HFF-Myc (cell line): ENCODE measurements around the gene TM4SF18.

Experiments used
- DNase-seq: peaks from one replicate; pipeline ENCODE4 v3.0.0-alpha.2; 2011; ENCODE audit warnings: low read depth; ENCODE audit errors: extremely low read depth
- H3K4me3 ChIP-seq: replicated peaks from 2 replicates; pipeline ENCODE4 v1.5.1; 2011; ENCODE audit warnings: low read depth, mild to moderate bottlenecking, control low read depth, low read length
- TF ChIP-seq, protein P1 (sequence below): IDR thresholded peaks from 2 replicates; pipeline ENCODE4 v1.5.1; 2012; ENCODE audit warnings: mild to moderate bottlenecking, low read depth, low read length, control low read depth; ENCODE audit errors: missing control alignments

TM4SF18 gene

DNA sequence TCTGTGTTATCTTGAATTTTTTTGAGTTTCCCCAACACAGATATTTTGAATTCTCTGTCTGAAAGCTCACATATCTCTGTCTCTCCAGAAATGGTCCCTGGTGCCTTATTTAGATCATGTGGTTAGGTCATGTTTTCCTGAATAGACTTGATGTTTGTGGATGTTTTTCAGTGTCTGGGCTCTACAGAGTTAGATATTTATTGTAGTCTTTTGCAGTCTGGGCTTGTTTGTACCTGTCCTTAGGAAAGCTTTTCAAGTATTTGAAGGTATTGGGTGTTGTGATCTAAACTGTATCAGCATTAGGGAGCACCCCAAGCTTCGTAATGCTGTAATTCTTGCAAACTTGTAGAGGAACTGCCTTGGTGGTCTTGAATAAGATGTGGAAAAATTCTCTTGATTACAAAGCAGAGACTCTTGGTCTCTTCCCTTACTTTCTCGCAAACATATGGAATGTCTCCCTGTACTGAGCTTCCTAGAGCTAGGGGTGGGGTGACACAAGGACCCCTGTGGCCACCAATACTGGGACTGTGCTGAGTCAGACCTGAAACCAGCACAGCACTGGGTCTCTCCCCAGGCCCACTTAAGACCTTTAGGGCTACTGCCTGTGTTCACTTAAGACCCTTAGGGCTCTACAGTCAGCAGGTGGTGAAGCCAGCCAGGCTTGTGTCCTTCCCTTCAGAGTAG is 26.5 kb downstream of the TM4SF18 start:
- TF ChIP-seq, protein P1, sequence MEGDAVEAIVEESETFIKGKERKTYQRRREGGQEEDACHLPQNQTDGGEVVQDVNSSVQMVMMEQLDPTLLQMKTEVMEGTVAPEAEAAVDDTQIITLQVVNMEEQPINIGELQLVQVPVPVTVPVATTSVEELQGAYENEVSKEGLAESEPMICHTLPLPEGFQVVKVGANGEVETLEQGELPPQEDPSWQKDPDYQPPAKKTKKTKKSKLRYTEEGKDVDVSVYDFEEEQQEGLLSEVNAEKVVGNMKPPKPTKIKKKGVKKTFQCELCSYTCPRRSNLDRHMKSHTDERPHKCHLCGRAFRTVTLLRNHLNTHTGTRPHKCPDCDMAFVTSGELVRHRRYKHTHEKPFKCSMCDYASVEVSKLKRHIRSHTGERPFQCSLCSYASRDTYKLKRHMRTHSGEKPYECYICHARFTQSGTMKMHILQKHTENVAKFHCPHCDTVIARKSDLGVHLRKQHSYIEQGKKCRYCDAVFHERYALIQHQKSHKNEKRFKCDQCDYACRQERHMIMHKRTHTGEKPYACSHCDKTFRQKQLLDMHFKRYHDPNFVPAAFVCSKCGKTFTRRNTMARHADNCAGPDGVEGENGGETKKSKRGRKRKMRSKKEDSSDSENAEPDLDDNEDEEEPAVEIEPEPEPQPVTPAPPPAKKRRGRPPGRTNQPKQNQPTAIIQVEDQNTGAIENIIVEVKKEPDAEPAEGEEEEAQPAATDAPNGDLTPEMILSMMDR = no peak
- DNase-seq = no peak
- no peak overlapping the region for H3K4me3 ChIP-seq

DNA sequence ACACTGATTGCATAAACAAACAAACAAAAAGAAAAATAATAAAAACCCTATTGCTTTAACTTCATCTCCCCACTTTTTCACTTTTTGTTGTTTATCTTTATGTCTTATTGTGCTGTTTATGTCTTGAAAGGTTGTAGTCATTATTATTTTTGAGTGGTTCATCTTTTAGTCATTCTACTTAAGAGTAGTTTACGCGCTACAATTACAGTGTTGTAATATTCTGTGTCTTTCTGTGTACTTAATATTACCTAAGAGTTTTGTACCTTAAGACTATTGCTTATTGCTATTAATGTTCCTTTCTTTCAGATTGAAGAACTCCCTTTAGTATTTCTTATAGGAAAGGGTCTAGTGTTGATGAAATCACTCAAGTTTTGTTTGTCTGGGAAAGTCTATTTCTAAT is 28.1 kb downstream of the TM4SF18 start:
- DNase-seq = no peak
- no peak overlapping the region for H3K4me3 ChIP-seq
- TF ChIP-seq, protein P1 = no peak

DNA sequence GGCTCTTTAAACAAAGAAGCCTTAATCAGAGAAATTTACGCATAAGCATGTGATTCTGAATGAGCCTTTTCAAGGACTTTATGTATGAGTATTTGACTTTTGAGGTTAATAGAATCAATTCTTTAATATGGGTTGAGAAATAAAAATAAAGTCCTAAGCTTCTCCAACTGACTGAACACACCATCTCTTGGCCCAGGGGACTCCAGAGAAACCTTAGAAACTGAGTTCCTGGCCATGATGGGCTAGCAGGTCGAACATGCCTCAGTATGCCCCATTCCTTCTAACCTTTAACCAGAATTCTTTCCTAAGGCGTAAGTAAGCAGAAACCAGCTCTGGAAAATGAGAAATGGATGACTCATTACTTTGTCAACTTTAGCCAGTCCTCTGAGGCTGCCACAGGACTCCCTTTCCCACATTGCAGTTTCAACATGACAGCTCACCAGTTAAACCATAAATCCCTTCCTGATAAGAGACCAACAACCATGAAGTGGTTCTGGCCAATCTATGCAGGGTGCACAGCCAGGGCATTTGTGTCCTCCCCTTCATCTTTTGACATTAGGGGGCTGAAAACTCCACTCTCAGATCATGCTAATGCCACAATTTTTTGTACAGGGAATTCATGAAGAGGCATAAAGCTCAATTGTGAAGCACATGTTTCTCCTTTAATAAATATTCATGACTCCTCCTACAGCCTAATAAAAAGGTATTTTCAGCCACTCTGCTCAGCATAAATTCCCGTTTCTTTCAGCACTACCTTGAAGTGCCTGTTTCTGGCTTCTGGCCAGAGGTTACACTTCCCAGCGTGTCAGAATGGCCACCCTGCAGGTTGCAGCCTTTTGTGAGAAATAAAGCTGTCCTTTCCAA is 33.3 kb downstream of the TM4SF18 start:
- TF ChIP-seq, protein P1 = no peak
- H3K4me3 ChIP-seq = no peak overlapping the region
- DNase-seq = peak; percentile 88

DNA sequence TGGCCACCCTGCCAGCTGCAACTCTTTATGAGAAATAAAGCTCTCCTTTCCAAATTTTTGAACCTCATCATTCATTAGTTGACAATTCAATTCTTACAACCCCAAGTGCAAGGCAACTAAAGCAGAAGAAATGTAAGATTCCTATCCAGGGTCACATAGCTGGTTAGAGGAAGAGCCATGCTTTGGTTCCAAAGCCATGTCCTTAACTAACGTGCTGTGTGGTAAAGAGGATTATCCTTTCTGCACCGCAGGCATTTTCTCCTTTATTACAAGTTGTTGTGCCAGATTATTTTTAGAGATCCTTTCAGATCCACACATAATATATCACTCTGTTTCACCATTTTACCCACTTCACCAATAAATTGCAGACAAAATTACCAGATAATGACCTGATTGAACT is 36.5 kb downstream of the TM4SF18 start:
- TF ChIP-seq, protein P1 = no peak
- H3K4me3 ChIP-seq = no peak overlapping the region
- DNase-seq = no peak

DNA sequence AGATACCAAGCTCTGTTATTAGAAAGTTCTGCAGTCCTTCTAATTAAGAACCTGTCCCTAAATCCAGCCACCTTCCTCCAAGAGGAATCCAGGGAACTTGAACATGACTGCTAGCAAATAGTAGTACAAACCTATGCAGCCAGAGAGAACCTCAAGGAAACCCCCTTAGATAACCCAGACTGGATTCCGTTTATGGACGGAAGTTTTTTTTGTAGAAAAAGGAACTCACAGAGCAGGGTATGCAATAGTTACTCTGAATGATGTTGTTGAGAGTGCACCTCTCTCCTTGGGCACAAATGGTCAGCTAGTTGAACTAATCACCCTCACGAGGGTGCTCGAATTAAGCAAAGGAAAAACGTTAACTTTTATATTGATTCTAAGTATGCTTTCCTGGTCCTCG is 40.8 kb downstream of the TM4SF18 start:
- DNase-seq = no peak
- TF ChIP-seq, protein P1 = no peak
- H3K4me3 ChIP-seq = no peak overlapping the region

DNA sequence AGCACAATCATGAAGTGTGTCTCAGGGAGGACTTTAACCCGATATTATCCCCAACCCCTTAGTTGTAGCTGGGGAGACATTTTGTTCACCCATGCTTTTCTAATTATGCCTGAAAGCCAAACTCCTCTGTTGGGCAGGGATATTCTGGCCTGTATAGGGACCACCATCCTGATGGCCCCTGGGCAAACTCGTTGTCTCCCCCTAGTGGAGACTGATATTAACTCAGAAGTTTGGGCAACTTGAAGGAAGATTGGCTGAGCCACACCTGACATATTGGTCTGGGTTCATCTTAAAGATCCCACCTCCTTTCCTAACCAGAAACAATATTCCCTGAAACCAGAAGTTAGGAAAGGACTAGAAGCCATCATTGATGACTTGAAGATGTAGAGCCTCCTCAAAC is 42.3 kb downstream of the TM4SF18 start:
- no peak overlapping the region for H3K4me3 ChIP-seq
- DNase-seq = no peak
- TF ChIP-seq, protein P1 = peak; percentile 63
